Endothelial cell (in vitro differentiated cells): ENCODE data around the gene PLXNB2. TPM values are rescaled to one million over a fixed set of nuclear protein-coding genes. Genes with fewer than 3 reads are reported as not detected.
A peak's percentile ranks its signal among the peaks of the same experiment; 100 is the strongest.

Experiments used
- DNase-seq: peaks from one replicate; pipeline ENCODE4 v3.0.0; 2021; ENCODE audit warnings: low spot score
- H3K27ac Mint-ChIP-seq: one replicate; pipeline ENCODE4 v1.8.0; 2021; ENCODE audit warnings: mixed read lengths, inconsistent platforms; ENCODE audit not compliant: unreplicated experiment
- H3K27me3 Mint-ChIP-seq: one replicate; pipeline ENCODE4 v1.8.0; 2021; ENCODE audit warnings: mild to moderate bottlenecking, moderate library complexity, mixed read lengths, inconsistent platforms; ENCODE audit not compliant: unreplicated experiment
- H3K36me3 Mint-ChIP-seq: one replicate; pipeline ENCODE4 v1.8.0; 2021; ENCODE audit warnings: mild to moderate bottlenecking, low read depth, mixed read lengths, inconsistent platforms; ENCODE audit not compliant: unreplicated experiment
- H3K4me1 Mint-ChIP-seq: one replicate; pipeline ENCODE4 v1.8.0; 2021; ENCODE audit warnings: mild to moderate bottlenecking, mixed read lengths, inconsistent platforms; ENCODE audit not compliant: unreplicated experiment
- H3K4me3 Mint-ChIP-seq: one replicate; pipeline ENCODE4 v1.8.0; 2021; ENCODE audit warnings: mild to moderate bottlenecking, mixed read lengths, inconsistent platforms; ENCODE audit not compliant: unreplicated experiment
- H3K9me3 Mint-ChIP-seq: one replicate; pipeline ENCODE4 v1.8.0; 2021; ENCODE audit warnings: mixed read lengths, inconsistent platforms; ENCODE audit not compliant: unreplicated experiment
- total RNA-seq: library from RNA; stranded (reverse); fragmentation: NEBNext Ultra II Directional; extraction: Animal tissue kit (Norgen Biotek cat#: 25700); gene quantifications from one replicate; pipeline ENCODE4 v1.2.1, GENCODE V29; 2021; ENCODE audit not compliant: unreplicated experiment
- TF ChIP-seq, protein P1 (sequence below): fragments of 200-600 bp; sonication (generic); IDR thresholded peaks from one replicate; pipeline ENCODE4 v1.5.0; 2021; ENCODE audit warnings: antibody characterized with exemption; ENCODE audit not compliant: unreplicated experiment

Gene PLXNB2
- total RNA-seq, 1 donor from 2014 or later: 96.5 TPM

DNA sequence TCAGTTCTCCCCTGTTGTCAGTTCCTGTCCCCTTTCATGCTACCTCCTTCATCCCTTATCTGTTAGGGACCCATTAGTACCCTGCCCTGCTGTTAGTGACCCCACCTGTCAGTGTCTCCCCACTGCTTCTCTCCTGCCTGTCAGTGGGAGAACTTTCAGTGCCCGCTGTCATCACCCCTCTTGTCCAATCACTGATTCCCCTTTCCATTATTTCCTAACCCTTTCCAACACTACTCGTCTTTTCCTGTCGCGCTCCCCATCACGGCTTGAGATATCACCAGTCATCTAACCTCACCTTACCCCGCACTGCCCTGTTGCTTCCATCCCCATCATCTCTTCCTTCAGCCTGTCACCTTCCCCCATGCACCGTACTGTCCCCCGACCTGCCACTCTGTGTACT lies 39.7 kb upstream of the PLXNB2 start:
- no peak overlapping the region for H3K27ac Mint-ChIP-seq
- TF ChIP-seq, protein P1, sequence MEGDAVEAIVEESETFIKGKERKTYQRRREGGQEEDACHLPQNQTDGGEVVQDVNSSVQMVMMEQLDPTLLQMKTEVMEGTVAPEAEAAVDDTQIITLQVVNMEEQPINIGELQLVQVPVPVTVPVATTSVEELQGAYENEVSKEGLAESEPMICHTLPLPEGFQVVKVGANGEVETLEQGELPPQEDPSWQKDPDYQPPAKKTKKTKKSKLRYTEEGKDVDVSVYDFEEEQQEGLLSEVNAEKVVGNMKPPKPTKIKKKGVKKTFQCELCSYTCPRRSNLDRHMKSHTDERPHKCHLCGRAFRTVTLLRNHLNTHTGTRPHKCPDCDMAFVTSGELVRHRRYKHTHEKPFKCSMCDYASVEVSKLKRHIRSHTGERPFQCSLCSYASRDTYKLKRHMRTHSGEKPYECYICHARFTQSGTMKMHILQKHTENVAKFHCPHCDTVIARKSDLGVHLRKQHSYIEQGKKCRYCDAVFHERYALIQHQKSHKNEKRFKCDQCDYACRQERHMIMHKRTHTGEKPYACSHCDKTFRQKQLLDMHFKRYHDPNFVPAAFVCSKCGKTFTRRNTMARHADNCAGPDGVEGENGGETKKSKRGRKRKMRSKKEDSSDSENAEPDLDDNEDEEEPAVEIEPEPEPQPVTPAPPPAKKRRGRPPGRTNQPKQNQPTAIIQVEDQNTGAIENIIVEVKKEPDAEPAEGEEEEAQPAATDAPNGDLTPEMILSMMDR: no peak
- H3K4me1 Mint-ChIP-seq: no peaks in the 10 kb centered on the region
- no peaks in the 10 kb centered on the region for H3K9me3 Mint-ChIP-seq
- no peak overlapping the region for H3K4me3 Mint-ChIP-seq
- H3K36me3 Mint-ChIP-seq: no peaks in the 10 kb centered on the region
- no peaks in the 10 kb centered on the region for H3K27me3 Mint-ChIP-seq
- no peak for DNase-seq

DNA sequence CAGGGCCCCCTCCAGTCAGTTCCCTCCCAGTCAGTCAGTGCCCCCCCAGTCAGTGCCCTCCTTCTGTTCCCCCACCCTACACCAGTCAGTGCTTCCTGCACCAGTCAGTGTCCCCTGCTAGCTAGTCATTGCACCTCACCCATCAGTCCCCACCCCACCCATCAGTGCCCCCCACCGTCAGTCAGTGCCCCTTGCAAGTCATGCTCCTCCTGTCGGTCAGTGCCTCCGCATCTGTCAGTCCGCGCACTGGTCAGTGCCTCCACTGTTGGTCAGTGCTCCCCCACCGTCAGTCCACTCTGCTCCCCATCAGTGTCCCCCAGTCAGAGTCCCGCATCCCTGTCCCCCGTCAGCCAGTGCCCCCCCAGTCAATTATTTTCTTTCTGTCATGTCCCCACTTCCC lies 39.0 kb upstream of the PLXNB2 start:
- no peak for DNase-seq
- Mint-ChIP-seq H3K4me1 (no peaks in the 10 kb centered on the region), H3K4me3 (peak overlapping the region; percentile 31), H3K36me3 (no peaks in the 10 kb centered on the region), H3K27ac (no peak overlapping the region), H3K9me3 (no peaks in the 10 kb centered on the region), H3K27me3 (no peaks in the 10 kb centered on the region)
- TF ChIP-seq, protein P1: no peak

DNA sequence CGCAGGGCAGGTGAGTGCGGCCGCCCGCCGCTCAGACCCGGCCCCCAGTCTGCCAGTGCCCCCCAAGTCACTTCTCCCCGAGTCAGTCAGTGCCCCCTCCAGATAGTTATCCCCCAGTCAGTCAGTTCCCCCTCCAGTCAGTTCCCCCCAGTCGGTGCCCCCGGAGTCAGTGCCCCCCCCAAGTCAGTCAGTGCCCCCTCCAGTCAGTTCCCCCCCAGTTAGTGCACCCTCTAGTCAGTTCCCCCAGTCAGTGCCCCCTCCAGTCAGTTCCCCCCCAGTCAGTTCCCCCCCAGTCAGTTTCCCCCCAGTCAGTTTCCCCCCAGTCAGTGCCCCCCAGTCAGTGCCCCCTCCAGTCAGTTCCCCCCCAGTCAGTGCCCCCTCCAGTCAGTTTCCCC lies 36.1 kb upstream of the PLXNB2 start:
- Mint-ChIP-seq H3K36me3 (no peaks in the 10 kb centered on the region), H3K27me3 (no peaks in the 10 kb centered on the region), H3K4me3 (peak overlapping the region; percentile 81), H3K9me3 (no peaks in the 10 kb centered on the region), H3K4me1 (no peaks in the 10 kb centered on the region), H3K27ac (no peak overlapping the region)
- TF ChIP-seq, protein P1: no peak
- DNase-seq: no peak

DNA sequence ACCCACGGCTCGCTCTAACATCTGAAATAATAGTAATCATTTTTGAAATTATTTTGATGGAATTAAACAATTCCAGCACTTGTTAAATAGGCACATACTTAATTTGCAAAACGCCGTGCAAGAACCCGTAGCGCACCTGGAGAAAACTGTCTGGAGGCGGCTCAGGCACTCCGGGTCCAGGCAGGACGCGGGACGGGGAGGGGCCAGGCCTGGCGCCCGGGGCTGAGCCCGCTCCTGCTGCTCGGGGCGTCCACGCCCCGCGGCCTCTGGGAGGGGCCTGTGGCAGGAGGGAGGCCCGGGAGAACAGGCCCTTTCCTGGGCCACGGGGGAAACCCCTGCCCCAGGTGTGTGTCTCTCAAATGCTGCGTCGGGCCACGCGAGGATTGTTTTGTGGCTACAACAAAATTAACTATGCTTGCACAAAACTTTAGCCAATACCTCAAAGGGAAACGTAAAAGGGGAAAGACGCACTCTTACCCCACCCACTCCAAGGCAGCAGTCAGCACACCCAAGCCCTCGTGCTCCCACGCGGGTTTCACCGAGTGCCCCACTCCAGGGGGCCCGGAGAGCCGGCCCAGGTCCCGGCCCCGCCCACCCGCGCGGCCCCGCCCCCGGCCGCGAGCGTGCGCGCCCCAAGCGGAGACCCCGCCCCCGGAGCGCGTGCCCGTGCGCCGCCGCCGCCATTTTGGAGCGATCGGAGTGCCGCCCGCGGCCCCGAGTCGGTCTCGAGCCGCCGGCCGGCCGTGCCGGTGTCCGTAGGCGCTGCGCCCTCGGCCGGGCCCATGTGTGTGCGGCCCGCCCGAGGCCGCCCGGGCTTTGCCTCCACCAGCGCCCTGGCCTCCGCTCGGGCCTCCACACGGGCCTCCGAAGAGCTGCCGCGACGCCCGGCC lies 35.5 kb upstream of the PLXNB2 start, which contains the start of gene PPP6R2:
TSS of gene PPP6R2 (plus strand) at position 677 of the 890 bp plus-strand sequence. CDS start 50,582 bp downstream, outside the sequence.
- H3K4me3 Mint-ChIP-seq: peak within 1 kb of the TSS; percentile 89
- peak within 1 kb of the TSS; percentile 70 for H3K27ac Mint-ChIP-seq
- TF ChIP-seq, protein P1: peak; percentile 32
- no peaks in the 10 kb centered on the region for H3K36me3 Mint-ChIP-seq
- H3K27me3 Mint-ChIP-seq: no peaks in the 10 kb centered on the region
- DNase-seq: peak; percentile 89
- no peaks in the 10 kb centered on the region for H3K4me1 Mint-ChIP-seq
- no peaks in the 10 kb centered on the region for H3K9me3 Mint-ChIP-seq
